ENCODE measurements around the gene SMAD9. TPM values are rescaled to one million over a fixed set of nuclear protein-coding genes. Genes with fewer than 3 reads are reported as not detected.

SMAD9 gene
- total and polyA plus RNA-seq, 2 of the 8 experiments (the other 6 are each of a cell fraction or from before 2014, with no cell fraction given) = 0.45 to 1.0 TPM

DNA sequence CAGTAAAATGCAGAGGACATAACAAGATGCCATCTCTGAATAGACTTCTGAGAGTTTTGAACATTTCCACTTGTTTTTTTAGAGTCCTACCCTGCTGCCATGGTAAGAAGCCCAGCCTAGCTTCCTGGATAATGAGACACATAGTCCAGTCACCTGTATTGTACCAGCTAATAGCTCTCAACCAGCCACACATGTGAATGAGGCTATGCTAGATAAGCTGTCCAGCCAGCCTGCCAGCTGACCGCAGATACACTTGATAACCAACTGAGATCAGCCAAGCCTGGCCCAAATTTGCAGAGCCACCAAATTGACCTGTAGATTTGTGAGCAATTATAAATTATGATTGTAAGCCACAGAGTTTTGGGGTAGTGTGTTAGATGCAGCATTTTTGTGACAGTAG is 90.3 kb downstream of the SMAD9 start:
- H3K36me3 ChIP-seq (ENCODE audit: control insufficient read depth in 2 of 4, insufficient read depth in 4 of 4, low read length in 3 of 4) = peaks cover 0 to 13% (median 2%) of the 10 kb centered on the region in 4 experiments; a peak in 3 of 8 replicates
- no peak overlapping the region for H2AFZ ChIP-seq (ENCODE audit: low read length)
- H4K5ac ChIP-seq (ENCODE audit: insufficient read length, low read depth, low read length) = no peak overlapping the region
- H2BK20ac ChIP-seq (ENCODE audit: low read length) = no peak overlapping the region
- H3K79me1 ChIP-seq (ENCODE audit: low read depth, low read length) = no peaks in the 10 kb centered on the region; the same call in 1 of the 2 replicates
- H3K4me2 ChIP-seq (ENCODE audit: insufficient read depth in 1 of 2, low read depth in 2 of 2, low read length in 2 of 2) = no peak overlapping the region
- DNase-seq (ENCODE audit: low read depth in 1 of 2, low spot score in 2 of 2) (no peak), FAIRE-seq (no peak)
- H3K4me3 ChIP-seq (ENCODE audit: extremely low read depth in 1 of 4, insufficient read depth in 2 of 4, low read depth in 3 of 4, low read length in 4 of 4) = no peak overlapping the region
- H3K14ac ChIP-seq (ENCODE audit: insufficient read length) = no peak overlapping the region
- POLR2A ChIA-PET (ENCODE audit: partially characterized antibody) = interaction anchor here (0.7 kb wide), 1 partner anchor 10 kb away, joined by 3 read pairs; no protein-coding TSS in a partner anchor
- H4K8ac ChIP-seq (ENCODE audit: extremely low read depth, insufficient read depth, low read length) = no peak overlapping the region
- no peaks in the 10 kb centered on the region for H3K9me3 ChIP-seq (ENCODE audit: insufficient read depth in 2 of 2, low read depth in 1 of 2, low read length in 1 of 2)
- no peak overlapping the region for H2BK15ac ChIP-seq (ENCODE audit: low read length)
- no peak overlapping the region for H3K27ac ChIP-seq (ENCODE audit: low read depth, low read length)
- no peak overlapping the region for H3K4ac ChIP-seq (replicated peaks; ENCODE audit: insufficient read length, low read depth, low read length)
- H3K27me3 ChIP-seq (replicated peaks in 1 of 4; ENCODE audit: control insufficient read depth in 3 of 4, extremely low read depth in 1 of 4, insufficient read depth in 3 of 4, low read length in 3 of 4) = no peaks in the 10 kb centered on the region
- H3K4me1 ChIP-seq (replicated peaks in 1 of 4; ENCODE audit: control insufficient read depth in 3 of 4, insufficient read depth in 4 of 4, low read length in 3 of 4) = no peaks in the 10 kb centered on the region
- H3K56ac ChIP-seq (replicated peaks; ENCODE audit: insufficient read length, low read depth, low read length) = no peak overlapping the region
- no peak overlapping the region for H2BK120ac ChIP-seq (replicated peaks; ENCODE audit: low read depth, low read length)
- CTCF ChIA-PET (ENCODE audit: partially characterized antibody) = interaction anchor here (0.8 to 1.7 kb wide), 8 partner anchors 11 to 410 kb away, joined by 3 to 10 read pairs (median 4); no protein-coding TSS in a partner anchor
- no peaks in the 10 kb centered on the region for H3K79me2 ChIP-seq (ENCODE audit: control insufficient read depth in 1 of 2, insufficient read depth in 2 of 2, low read length in 2 of 2)
- no peak overlapping the region for H3K23ac ChIP-seq (ENCODE audit: insufficient read length)
- no peaks in the 10 kb centered on the region for H4K20me1 ChIP-seq (replicated peaks in 1 of 2; ENCODE audit: control insufficient read depth in 1 of 2, insufficient read depth in 2 of 2, low read length in 2 of 2)
- H2BK12ac ChIP-seq (ENCODE audit: low read depth, low read length) = no peak overlapping the region
- H3K23me2 ChIP-seq (ENCODE audit: low read depth, low read length) = no peaks in the 10 kb centered on the region; the same call in 1 of the 2 replicates
- no peak overlapping the region for H3K18ac ChIP-seq (ENCODE audit: extremely low read depth, low read length)
- H2AK5ac ChIP-seq (ENCODE audit: low read depth, low read length) = no peak overlapping the region
- 0% methylated on average over 1 of the region's 1 CpG; no CpG with 5 or more reads in 1 of the 2 experiments for WGBS, 2 experiments (ENCODE audit: extremely low coverage in 1 of 2, insufficient coverage in 1 of 2, insufficient read length in 1 of 2, insufficient replicate concordance in 2 of 2, low coverage in 1 of 2, low lambda C conversion rate in 2 of 2, missing lambda C conversion rate in 1 of 2)
- H2BK5ac ChIP-seq (ENCODE audit: low read depth, low read length) = no peak overlapping the region
- H4K91ac ChIP-seq (replicated peaks; ENCODE audit: insufficient read length, low read length) = no peak overlapping the region
- H3K9ac ChIP-seq (replicated peaks in 1 of 4; ENCODE audit: extremely low read depth in 1 of 4, low read depth in 3 of 4, low read length in 3 of 4) = no peak overlapping the region
